ENCODE measurements around the gene MICU1.
A peak's percentile ranks its signal among the peaks of the same experiment; 100 is the strongest.
"Not testable (repeated sequence)": the region's sequence is repeated elsewhere in the genome, so short reads cannot be mapped to it uniquely, and the experiment has no call there.

The MICU1 gene

DNA sequence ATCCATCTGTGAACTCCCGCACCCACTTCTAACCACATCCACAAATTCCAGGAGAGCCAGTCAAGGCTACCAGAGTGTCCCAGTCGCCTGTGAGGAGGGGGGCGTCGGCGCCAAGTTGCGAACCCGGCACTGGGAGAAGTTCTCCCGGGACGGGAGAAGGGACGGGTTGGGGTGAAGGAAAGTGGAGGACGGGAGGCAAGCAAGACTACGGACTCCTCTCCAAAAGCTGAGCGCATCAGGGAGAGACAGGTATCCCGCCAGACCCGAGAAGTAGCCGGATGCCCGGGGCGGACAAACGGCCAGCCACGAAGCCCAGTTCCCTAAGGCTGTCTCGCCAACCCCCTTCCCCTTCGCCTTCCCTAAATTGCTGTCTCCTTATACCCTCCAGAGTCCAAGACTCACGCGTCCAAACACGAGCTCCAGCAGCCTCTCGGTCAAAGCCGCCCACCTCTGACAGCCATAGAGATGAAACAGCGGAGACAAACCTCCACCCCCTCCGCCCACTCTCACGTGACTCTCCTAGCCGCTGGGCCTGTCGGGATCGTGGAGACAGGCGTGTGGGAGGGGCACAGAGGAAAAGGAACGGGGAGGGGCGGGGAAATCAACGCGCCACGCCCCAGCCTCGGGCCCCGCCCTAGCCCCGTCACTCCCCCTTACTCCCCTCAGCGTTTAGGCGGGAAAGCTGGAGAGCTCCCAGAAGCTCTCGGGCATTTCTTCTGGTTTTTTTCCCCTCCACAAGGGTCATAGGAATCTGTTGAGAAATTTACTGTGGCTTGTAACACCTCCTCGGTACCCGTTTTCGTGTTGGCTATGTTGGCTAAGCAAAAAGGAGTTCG is at the start of gene MICU1:
TSS of gene MICU1 (minus strand) at position 472 of the 836 bp plus-strand sequence. CDS start 59,286 bp downstream, outside the sequence.
- peak within 1 kb of the TSS; percentile 89 for H3K4me3 ChIP-seq (ENCODE audit: low read depth, low read length)
- DNase-seq (ENCODE audit: low read depth) = peak; percentile 78

DNA sequence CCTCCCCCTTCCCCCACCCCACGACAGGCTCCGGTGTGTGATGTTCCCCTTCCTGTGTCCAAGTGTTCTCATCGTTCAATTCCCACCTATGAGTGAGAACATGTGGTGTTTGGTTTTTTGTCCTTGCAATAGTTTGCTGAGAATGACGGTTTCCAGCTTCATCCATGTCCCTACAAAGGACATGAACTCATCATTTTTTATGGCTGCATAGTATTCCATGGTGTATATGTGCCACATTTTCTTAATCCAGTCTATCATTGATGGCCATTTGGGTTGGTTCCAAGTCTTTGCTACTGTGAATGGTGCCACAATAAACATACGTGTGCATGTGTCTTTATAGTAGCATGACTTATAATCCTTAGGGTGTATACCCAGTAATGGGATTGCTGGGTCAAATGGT is 48.3 kb upstream of the MICU1 start:
- DNase-seq (ENCODE audit: low read depth); H3K4me3 ChIP-seq (ENCODE audit: low read depth, low read length): not testable (repeated sequence)

DNA sequence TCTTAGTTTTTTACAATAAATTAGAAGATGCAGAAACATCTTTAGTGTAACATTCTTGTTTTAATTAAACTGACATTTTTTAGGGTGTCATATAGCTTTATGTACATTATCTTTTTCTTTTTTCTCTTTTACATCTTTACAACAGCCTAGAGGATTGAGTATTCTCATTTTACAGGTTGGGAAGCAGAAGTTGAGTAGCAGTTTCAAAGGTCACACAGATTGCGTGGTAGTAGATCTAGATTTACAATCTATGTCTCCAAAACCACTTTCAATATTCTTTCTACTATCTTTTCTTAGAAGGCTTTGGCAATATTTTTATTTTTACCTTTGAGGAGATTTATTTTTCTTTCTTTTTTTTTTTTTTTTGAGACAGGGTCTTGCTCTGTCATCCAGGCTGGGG is 47.4 kb upstream of the MICU1 start:
- no peak for DNase-seq (ENCODE audit: low read depth)
- H3K4me3 ChIP-seq (ENCODE audit: low read depth, low read length) = no peak overlapping the region

DNA sequence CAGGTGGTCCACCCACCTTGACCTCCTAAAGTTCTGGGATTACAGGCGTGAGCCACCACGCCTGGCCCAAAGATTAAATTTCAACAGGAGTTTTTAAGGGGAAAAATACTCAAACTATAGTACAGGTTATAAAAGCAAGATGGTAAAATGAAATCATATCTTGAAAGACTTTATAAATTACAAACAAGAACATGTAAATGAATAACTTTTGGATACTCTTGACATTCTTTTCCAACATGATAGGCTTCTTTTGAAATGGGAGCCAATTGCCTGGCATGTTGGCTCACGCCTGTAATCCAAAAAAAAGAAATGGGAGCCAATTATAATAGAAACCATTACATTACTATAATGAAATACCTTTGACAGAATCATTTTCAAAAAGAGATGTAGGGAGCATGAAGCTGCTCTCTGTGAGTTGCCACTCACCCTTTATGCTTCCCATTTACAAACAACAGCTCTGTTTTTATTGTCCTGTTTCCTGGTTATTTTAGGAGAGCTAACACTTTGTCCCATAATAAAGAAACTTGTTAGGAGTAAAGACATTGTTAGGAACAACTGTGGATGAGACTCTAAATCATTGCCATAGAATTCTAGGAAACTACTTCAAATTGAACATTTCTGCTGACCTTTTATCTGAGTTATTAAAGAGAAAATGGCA is 41.5 kb upstream of the MICU1 start:
- DNase-seq (ENCODE audit: low read depth) = no peak
- H3K4me3 ChIP-seq (ENCODE audit: low read depth, low read length) = no peak overlapping the region

DNA sequence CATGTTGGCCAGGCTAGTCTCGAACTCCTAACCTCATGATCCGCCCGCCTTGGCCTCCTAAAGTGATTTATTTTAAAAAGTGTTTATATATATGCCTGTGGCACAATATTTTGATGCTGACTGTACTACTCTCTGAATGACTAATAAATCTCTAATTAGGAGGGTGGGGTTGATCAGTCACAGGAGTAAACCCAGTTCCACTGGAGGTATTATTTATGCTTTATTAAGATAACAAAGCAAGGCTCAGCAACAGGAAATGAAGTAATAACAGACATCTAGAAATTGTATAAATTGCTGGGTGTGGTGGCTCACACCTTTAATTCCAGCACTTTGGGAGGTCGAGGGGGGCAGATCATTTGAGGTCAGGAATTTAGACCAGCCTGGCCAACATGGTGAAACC is 40.0 kb upstream of the MICU1 start:
- no peak for DNase-seq (ENCODE audit: low read depth)
- H3K4me3 ChIP-seq (ENCODE audit: low read depth, low read length) = no peak overlapping the region

DNA sequence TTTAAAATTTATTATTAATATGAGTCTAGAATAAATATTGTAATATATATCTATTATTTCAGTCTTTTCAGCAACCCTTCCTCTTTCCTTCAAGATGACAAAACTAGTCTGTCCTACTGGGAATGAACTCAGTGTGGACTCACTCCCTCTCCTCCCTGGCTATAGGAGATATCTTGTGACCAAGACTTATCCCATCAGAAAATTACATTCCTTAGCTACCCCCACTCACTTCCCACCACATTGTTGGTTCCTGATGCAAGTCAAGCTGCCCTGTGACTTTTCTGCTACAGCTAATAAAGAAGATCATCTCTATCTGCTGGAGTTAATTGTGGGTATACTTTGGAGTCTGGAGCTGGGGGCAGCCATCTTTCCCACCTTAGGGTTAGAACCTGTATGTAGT is 38.1 kb upstream of the MICU1 start:
- no peak for DNase-seq (ENCODE audit: low read depth)
- H3K4me3 ChIP-seq (ENCODE audit: low read depth, low read length) = no peak overlapping the region

DNA sequence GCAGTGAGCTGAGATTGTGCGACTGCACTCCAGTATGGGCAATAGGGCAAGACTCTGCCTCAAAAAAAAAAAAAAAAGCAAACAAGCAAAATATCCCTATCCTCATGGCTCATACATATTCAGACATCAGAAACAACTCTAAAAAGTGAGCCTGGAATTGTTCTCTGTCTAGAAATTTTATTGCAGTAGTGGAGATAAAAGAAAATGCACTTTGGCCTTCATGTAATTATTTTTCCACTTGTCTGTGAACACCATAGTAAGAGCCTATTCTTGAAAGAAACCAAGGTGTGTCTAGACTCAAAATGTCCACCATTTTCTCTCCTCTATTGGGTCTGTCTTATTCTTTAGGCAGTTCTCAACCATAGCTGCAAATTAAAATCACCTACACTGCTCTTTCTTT is 35.6 kb upstream of the MICU1 start:
- H3K4me3 ChIP-seq (ENCODE audit: low read depth, low read length) = no peak overlapping the region
- DNase-seq (ENCODE audit: low read depth) = no peak

- no peak overlapping the region for H3K4me3 ChIP-seq (ENCODE audit: low read depth, low read length)
- DNase-seq (ENCODE audit: low read depth) = no peak
Observed at GRCh38 chr10:72660220-72660619, 34.3 kb upstream of the MICU1 start.

DNA sequence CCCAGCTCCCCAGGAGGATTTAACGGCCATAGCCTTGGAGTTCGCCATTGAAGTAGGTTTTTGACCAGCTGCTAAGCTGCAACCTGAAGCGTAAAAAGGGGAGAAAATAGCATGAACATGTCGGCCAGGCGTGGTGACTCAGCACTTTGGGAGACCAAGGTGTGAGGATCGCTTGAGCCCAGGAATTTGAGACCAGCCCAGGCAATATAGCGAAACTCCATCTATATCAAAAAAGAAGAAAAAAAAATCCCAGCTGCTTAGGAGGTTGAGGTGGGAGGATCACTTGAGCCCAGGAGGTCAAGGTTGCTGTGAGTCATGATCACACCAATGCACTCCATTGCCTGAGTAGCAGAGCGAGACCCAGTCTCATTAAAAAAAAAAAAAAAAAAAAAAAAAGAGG is 33.8 kb upstream of the MICU1 start:
- no peak overlapping the region for H3K4me3 ChIP-seq (ENCODE audit: low read depth, low read length)
- no peak for DNase-seq (ENCODE audit: low read depth)

GRCh38 chr10:72658696-72659400 is 33.0 kb upstream of the MICU1 start:
- no peak for DNase-seq (ENCODE audit: low read depth)
- no peak overlapping the region for H3K4me3 ChIP-seq (ENCODE audit: low read depth, low read length)

DNA sequence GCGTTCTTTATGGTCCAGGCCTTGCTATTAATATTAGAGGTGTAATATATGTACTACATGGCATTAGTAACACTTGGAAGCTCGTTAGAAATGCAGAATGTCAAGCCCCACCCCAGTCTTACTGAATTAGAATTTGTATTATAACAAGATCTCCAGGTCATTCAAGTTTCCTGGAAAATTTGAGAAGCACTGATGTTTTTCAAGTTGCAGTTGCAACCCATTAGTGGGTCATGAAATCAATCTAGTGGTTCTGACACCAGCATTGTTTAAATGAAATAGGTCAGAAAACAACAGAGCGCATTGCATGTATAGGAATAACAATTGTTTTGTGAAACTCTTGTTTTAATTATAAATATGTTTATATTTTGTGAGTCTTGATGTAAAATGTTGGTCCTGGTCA is 28.8 kb upstream of the MICU1 start:
- DNase-seq (ENCODE audit: low read depth) = no peak
- H3K4me3 ChIP-seq (ENCODE audit: low read depth, low read length) = no peak overlapping the region

DNA sequence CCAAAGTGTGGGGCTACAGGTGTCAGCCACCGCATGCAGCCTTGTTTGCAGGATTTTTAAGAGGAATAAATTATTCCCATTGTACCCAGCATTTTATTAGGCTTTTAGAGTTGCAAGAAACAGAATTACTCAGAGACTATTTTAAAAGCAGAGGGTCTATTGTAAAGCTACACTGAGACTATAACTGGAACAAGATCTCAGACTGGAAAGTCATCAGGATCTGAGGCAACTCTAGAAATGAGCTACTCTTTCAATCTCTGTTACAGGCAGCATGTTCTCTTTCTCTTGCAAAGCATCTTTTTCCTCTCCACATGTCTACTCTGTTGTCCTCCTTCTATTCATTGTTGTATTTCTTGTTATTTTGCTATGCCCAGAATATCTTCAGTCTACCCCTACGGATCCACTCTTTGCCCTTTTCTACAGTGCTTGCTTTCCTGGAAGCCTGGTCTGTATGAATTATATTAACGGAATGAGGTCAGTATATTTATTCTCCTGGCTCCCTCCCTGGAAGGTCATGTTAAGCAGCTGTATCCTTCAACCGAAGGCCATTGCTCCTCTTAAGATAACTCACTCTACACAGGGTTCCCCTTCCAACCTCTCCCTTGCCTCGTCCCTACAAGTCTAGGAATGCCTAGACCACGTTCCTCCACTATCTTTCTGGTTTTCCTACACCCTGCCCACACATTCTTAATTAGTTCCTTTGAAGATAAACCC is 27.7 kb upstream of the MICU1 start:
- no peak for DNase-seq (ENCODE audit: low read depth)
- H3K4me3 ChIP-seq (ENCODE audit: low read depth, low read length) = no peak overlapping the region

DNA sequence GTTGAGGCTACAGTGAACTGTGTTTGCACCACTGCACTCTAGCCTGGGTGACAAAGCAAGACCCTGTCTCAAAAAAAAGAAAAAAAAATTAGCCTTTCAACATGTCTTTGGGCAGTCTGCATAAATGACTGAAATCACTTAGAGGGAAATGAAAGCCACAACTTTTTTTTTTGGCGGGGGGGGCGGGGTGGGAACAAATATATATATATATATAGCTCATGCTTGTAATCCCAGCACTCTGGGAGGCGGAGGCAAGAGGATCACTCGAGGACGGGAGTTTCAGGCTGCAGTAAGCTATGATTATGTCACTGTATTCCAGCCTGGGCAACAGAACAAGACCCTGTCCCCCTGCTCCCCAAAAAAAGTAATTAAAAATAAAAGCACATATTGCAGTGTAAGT is 23.4 kb upstream of the MICU1 start:
- no peak for DNase-seq (ENCODE audit: low read depth)

DNA sequence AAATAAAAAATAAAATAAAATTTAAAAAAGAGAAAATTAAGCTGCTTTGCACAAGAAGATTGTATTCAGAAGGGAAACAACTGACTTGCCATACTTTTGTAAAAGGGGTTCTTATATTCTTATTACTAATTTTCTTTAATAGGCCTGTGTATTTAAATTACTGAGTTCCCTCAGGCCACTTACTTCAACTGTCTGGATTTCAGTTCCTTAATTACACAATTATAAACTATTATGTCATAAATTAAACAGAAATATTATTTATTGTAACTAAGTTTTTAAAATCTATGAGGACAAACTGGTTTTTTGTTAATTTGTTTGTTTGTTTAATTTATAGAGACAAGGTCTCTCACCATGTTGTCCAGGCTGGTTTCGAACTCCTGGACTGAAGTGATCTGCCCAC is 22.4 kb upstream of the MICU1 start:
- DNase-seq (ENCODE audit: low read depth) = no peak
- H3K4me3 ChIP-seq (ENCODE audit: low read depth, low read length) = no peak overlapping the region

More for the DNA sequence above, 23.4 kb upstream of the MICU1 start:
- H3K4me3 ChIP-seq (ENCODE audit: low read depth, low read length) = no peak overlapping the region

DNA sequence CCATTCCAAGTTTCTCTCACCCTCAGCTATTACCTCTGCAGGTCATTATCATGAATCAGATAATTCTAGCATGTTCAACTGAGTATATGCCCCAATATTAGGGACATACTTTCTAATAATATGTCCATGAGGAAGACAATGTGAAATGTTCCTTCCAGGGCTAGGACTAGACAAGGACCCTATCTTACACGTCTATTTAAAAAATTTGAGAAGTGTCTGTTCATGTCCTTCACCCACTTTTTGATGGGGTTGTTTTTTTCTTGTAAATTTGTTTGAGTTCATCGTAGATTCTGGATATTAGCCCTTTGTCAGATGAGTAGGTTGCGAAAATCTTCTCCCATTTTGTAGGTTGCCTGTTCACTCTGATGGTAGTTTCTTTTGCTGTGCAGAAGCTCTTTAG is 21.1 kb upstream of the MICU1 start:
- DNase-seq (ENCODE audit: low read depth) = not testable (repeated sequence)

GRCh38 chr10:72645263-72645858 is 19.5 kb upstream of the MICU1 start:
- DNase-seq (ENCODE audit: low read depth) = no peak
- H3K4me3 ChIP-seq (ENCODE audit: low read depth, low read length) = no peak overlapping the region

More for the DNA sequence above, 21.1 kb upstream of the MICU1 start:
- not testable (repeated sequence) for H3K4me3 ChIP-seq (ENCODE audit: low read depth, low read length)

DNA sequence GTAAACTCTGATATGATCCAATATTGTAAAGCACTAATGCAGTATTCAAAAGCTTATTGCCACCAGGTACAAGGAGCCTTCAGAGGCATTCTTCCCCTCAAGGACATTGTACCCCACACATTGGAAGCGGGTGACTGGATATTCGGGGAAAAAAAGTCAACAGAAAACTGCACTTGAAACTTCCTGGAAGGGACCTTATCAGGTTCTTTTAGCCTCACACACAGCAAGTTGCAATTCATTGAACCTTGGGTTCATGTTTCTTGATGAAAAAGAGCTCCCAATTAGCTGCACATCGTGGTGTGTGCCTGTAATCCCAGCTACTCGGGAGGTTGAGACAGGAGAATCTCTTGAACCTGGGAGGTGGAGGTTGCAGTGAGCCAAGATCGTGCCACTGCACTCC is 16.4 kb upstream of the MICU1 start:
- DNase-seq (ENCODE audit: low read depth) = no peak
- no peak overlapping the region for H3K4me3 ChIP-seq (ENCODE audit: low read depth, low read length)

- no peak overlapping the region for H3K4me3 ChIP-seq (ENCODE audit: low read depth, low read length)
- DNase-seq (ENCODE audit: low read depth) = no peak
Observed at GRCh38 chr10:72639441-72639873, 13.6 kb upstream of the MICU1 start.
